HEK293 (cell line): Measurements from ENCODE around the gene NPHP4.

Source experiments
- CTCF ChIA-PET: fragments of 350-600 bp; formaldehyde crosslinking; extraction: SDS; loops from one replicate; lab custom pipeline; 2021; ENCODE audit warnings: antibody characterized with exemption; lab: Yijun Ruan, JAX
- POLR2A ChIA-PET: fragments of 300-600 bp; formaldehyde crosslinking; extraction: SDS; loops from one replicate; lab custom pipeline; 2020; ENCODE audit warnings: antibody characterized with exemption, inconsistent platforms; lab: Yijun Ruan, JAX
- H3K27ac ChIP-seq: fragments of 200-500 bp; sonication (Bioruptor generic); 2 replicates; pipeline ENCODE4 v1.5.1; 2014; ENCODE audit warnings: low read depth, low read length, control low read depth, inconsistent platforms; ENCODE audit errors: extremely low read depth
- H3K36me3 ChIP-seq, 2 experiments: fragments of 200-500 bp in 1 of 2; sonication (Bioruptor generic) in 1 of 2; 1 replicate in 1 of 2; 2 replicates in 1 of 2; pipeline ENCODE4 v1.5.1; 2014 to 2017; ENCODE audit warnings: inconsistent platforms in 2 of 2, low read length in 2 of 2; ENCODE audit not compliant: control insufficient read depth in 2 of 2, insufficient read depth in 1 of 2
- H3K4me1 ChIP-seq: fragments of 200-500 bp; sonication (Bioruptor generic); 2 replicates; pipeline ENCODE4 v1.5.1; 2014; ENCODE audit warnings: mild to moderate bottlenecking, low read length, inconsistent platforms; ENCODE audit not compliant: control insufficient read depth, insufficient read depth
- H3K4me3 ChIP-seq: 2 replicates; pipeline ENCODE4 v1.5.1; 2011; ENCODE audit warnings: low read depth, mild to moderate bottlenecking, control low read depth, low read length, moderate library complexity
- H3K9me3 ChIP-seq: fragments of 200-500 bp; sonication (Bioruptor generic); 2 replicates; pipeline ENCODE4 v1.5.1; 2014; ENCODE audit warnings: low read depth, low read length, inconsistent platforms; ENCODE audit not compliant: control insufficient read depth, insufficient read depth
- BCL6B ChIP-seq: fragments of 450-650 bp; formaldehyde crosslinking; IDR thresholded peaks from 2 replicates; pipeline ENCODE4 v1.5.1; 2017; ENCODE audit warnings: missing biosample characterization, missing genetic modification characterization
- GLIS2 ChIP-seq: fragments of 450-650 bp; formaldehyde crosslinking; IDR thresholded peaks from 2 replicates; pipeline ENCODE4 v1.5.1; 2016; ENCODE audit warnings: missing biosample characterization, missing genetic modification characterization
- MZF1 ChIP-seq: fragments of 450-650 bp; formaldehyde crosslinking; IDR thresholded peaks from 2 replicates; pipeline ENCODE4 v1.5.1; 2017; ENCODE audit warnings: missing biosample characterization, missing genetic modification characterization, borderline replicate concordance
- PBX3 ChIP-seq: sonication (generic); formaldehyde crosslinking; IDR thresholded peaks from 2 replicates; pipeline ENCODE4 v1.8.1; 2022; ENCODE audit warnings: mild to moderate bottlenecking, moderate library complexity, missing genetic modification reagents
- WT1 ChIP-seq: fragments of 450-650 bp; formaldehyde crosslinking; IDR thresholded peaks from 2 replicates; pipeline ENCODE4 v1.5.1; 2016; ENCODE audit warnings: missing biosample characterization, missing genetic modification characterization
- ZBTB44 ChIP-seq: fragments of 450-650 bp; IDR thresholded peaks from 2 replicates; pipeline ENCODE4 v1.5.1; 2018; ENCODE audit warnings: missing biosample characterization, mild to moderate bottlenecking, missing genetic modification characterization
- ZFP41 ChIP-seq: fragments of 450-650 bp; formaldehyde crosslinking; IDR thresholded peaks from 2 replicates; pipeline ENCODE4 v1.5.1; 2016; ENCODE audit warnings: missing biosample characterization, missing genetic modification characterization, borderline replicate concordance
- ZNF148 ChIP-seq: fragments of 450-650 bp; formaldehyde crosslinking; IDR thresholded peaks from 2 replicates; pipeline ENCODE4 v1.5.0; 2017; ENCODE audit warnings: missing biosample characterization, missing genetic modification characterization, borderline replicate concordance
- ZNF19 ChIP-seq: fragments of 450-650 bp; formaldehyde crosslinking; IDR thresholded peaks from 2 replicates; pipeline ENCODE4; 2016; ENCODE audit warnings: missing biosample characterization, missing genetic modification characterization, low read depth
- ZNF239 ChIP-seq: fragments of 450-650 bp; formaldehyde crosslinking; IDR thresholded peaks from 2 replicates; pipeline ENCODE4 v1.5.1; 2016; ENCODE audit warnings: missing biosample characterization, missing genetic modification characterization
- ZNF266 ChIP-seq: fragments of 450-650 bp; formaldehyde crosslinking; IDR thresholded peaks from 2 replicates; pipeline ENCODE4 v1.5.1; 2016; ENCODE audit warnings: missing biosample characterization, missing genetic modification characterization, low read depth
- ZNF274 ChIP-seq, 2 experiments: fragments of 200-500 bp in 1 of 2; fragments of 450-650 bp in 1 of 2; sonication (Bioruptor generic) in 1 of 2; formaldehyde crosslinking in 1 of 2; IDR thresholded peaks; 2 replicates each; pipeline versions ENCODE4 v1.5.1 to v1.6.1; 2014 to 2016; ENCODE audit warnings: borderline replicate concordance in 1 of 2, inconsistent platforms in 1 of 2, low read length in 1 of 2, missing biosample characterization in 1 of 2, missing genetic modification characterization in 1 of 2
- ZNF311 ChIP-seq: fragments of 450-650 bp; formaldehyde crosslinking; IDR thresholded peaks from 2 replicates; pipeline ENCODE4 v1.5.1; 2017; ENCODE audit warnings: missing biosample characterization, missing genetic modification characterization, borderline replicate concordance
- ZNF529 ChIP-seq: fragments of 450-650 bp; formaldehyde crosslinking; IDR thresholded peaks from 2 replicates; pipeline ENCODE4 v1.5.1; 2017; ENCODE audit warnings: missing genetic modification characterization, missing biosample characterization; ENCODE audit not compliant: insufficient replicate concordance
- ZNF610 ChIP-seq: fragments of 450-650 bp; formaldehyde crosslinking; IDR thresholded peaks from 2 replicates; pipeline ENCODE4 v1.5.1; 2016; ENCODE audit warnings: missing biosample characterization, missing genetic modification characterization, borderline replicate concordance
- ZNF660 ChIP-seq: fragments of 450-650 bp; IDR thresholded peaks from 2 replicates; pipeline ENCODE4 v1.5.1; 2018; ENCODE audit warnings: missing biosample characterization, mild to moderate bottlenecking, missing genetic modification characterization
- ZNF76 ChIP-seq: fragments of 450-650 bp; formaldehyde crosslinking; IDR thresholded peaks from 2 replicates; pipeline ENCODE4; 2016; ENCODE audit warnings: low read depth, missing biosample characterization, missing genetic modification characterization, borderline replicate concordance
- ZNF777 ChIP-seq: fragments of 450-650 bp; formaldehyde crosslinking; IDR thresholded peaks from 2 replicates; pipeline ENCODE4 v1.5.1; 2017; ENCODE audit warnings: missing biosample characterization, missing genetic modification characterization, borderline replicate concordance
- ZSCAN4 ChIP-seq: fragments of 450-650 bp; formaldehyde crosslinking; IDR thresholded peaks from 2 replicates; pipeline ENCODE4 v1.5.1; 2017; ENCODE audit warnings: missing biosample characterization, missing genetic modification characterization
- TF ChIP-seq, protein P1 (sequence below): fragments of 450-650 bp; formaldehyde crosslinking; IDR thresholded peaks from 2 replicates; pipeline ENCODE4 v1.5.1; 2016; ENCODE audit warnings: missing biosample characterization, missing genetic modification characterization
- TF ChIP-seq, protein P2 (sequence below): fragments of 450-650 bp; formaldehyde crosslinking; IDR thresholded peaks from 2 replicates; pipeline ENCODE4 v1.5.1; 2016; ENCODE audit warnings: missing biosample characterization, missing genetic modification characterization

NPHP4 gene

GRCh38 chr1:5858844-5859407 lies 133.3 kb downstream of the NPHP4 start:
- Histone ChIP-seq H3K27ac (no peak overlapping the region), H3K4me3 (no peak overlapping the region), H3K9me3 (no peaks in the 10 kb centered on the region), H3K4me1 (no peaks in the 10 kb centered on the region), H3K36me3 (peaks cover 0 to 26% of the 10 kb centered on the region in 2 experiments; a peak in 1 of 3 replicates)
- ChIA-PET POLR2A (no interaction called here), CTCF (interaction anchor here (0.7 kb wide), 1 partner anchor 340 kb away, joined by 3 read pairs; no protein-coding TSS in a partner anchor)
- TF ChIP-seq ZNF610 (tag by site-specific recombination) (no peak), ZBTB44 (tag by site-specific recombination) (no peak), ZNF274 (IDR thresholded peaks at IDR 0.05; ENCODE audit: low read length) (no peak), ZNF274 (tag by site-specific recombination; IDR thresholded peaks at IDR 0.05; ENCODE audit: borderline replicate concordance) (no peak), ZNF660 (no peak), ZNF777 (no peak), ZFP41 (tag by site-specific recombination) (no peak), PBX3 (CRISPR knock-in tag) (no peak), WT1 (tag by site-specific recombination) (no peak), ZNF76 (tag by site-specific recombination) (no peak), ZNF266 (no peak)

GRCh38 chr1:5858246-5858645 lies 134.0 kb downstream of the NPHP4 start:
- Histone ChIP-seq H3K4me1 (no peaks in the 10 kb centered on the region), H3K27ac (no peak overlapping the region), H3K4me3 (no peak overlapping the region), H3K9me3 (no peaks in the 10 kb centered on the region), H3K36me3 (peaks cover 0 to 20% of the 10 kb centered on the region in 2 experiments; a peak in 1 of 3 replicates)
- POLR2A ChIA-PET: no interaction called here
- CTCF ChIA-PET: interaction anchor here (0.7 kb wide), 1 partner anchor 340 kb away, joined by 3 read pairs; no protein-coding TSS in a partner anchor
- TF ChIP-seq, protein P1, sequence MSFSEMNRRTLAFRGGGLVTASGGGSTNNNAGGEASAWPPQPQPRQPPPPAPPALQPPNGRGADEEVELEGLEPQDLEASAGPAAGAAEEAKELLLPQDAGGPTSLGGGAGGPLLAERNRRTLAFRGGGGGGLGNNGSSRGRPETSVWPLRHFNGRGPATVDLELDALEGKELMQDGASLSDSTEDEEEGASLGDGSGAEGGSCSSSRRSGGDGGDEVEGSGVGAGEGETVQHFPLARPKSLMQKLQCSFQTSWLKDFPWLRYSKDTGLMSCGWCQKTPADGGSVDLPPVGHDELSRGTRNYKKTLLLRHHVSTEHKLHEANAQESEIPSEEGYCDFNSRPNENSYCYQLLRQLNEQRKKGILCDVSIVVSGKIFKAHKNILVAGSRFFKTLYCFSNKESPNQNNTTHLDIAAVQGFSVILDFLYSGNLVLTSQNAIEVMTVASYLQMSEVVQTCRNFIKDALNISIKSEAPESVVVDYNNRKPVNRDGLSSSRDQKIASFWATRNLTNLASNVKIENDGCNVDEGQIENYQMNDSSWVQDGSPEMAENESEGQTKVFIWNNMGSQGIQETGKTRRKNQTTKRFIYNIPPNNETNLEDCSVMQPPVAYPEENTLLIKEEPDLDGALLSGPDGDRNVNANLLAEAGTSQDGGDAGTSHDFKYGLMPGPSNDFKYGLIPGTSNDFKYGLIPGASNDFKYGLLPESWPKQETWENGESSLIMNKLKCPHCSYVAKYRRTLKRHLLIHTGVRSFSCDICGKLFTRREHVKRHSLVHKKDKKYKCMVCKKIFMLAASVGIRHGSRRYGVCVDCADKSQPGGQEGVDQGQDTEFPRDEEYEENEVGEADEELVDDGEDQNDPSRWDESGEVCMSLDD: no peak
- TF ChIP-seq ZNF311 (tag by site-specific recombination) (no peak), ZNF239 (tag by site-specific recombination) (no peak), BCL6B (tag by site-specific recombination) (no peak), GLIS2 (no peak), ZNF529 (tag by site-specific recombination) (no peak), ZSCAN4 (tag by site-specific recombination) (no peak), ZNF19 (tag by site-specific recombination) (no peak), ZNF148 (tag by site-specific recombination) (no peak), MZF1 (no peak)
- TF ChIP-seq, protein P2, sequence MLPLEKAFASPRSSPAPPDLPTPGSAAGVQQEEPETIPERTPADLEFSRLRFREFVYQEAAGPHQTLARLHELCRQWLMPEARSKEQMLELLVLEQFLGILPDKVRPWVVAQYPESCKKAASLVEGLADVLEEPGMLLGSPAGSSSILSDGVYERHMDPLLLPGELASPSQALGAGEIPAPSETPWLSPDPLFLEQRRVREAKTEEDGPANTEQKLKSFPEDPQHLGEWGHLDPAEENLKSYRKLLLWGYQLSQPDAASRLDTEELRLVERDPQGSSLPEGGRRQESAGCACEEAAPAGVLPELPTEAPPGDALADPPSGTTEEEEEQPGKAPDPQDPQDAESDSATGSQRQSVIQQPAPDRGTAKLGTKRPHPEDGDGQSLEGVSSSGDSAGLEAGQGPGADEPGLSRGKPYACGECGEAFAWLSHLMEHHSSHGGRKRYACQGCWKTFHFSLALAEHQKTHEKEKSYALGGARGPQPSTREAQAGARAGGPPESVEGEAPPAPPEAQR (tag by site-specific recombination): no peak
